Effector CD8-positive, alpha-beta T cell (primary cell): ENCODE data around the gene AIG1.

Experiments used
- DNase-seq: peaks from one replicate; lab custom pipeline; 2025; lab: John Stamatoyannopoulos, UW

AIG1 gene

DNA sequence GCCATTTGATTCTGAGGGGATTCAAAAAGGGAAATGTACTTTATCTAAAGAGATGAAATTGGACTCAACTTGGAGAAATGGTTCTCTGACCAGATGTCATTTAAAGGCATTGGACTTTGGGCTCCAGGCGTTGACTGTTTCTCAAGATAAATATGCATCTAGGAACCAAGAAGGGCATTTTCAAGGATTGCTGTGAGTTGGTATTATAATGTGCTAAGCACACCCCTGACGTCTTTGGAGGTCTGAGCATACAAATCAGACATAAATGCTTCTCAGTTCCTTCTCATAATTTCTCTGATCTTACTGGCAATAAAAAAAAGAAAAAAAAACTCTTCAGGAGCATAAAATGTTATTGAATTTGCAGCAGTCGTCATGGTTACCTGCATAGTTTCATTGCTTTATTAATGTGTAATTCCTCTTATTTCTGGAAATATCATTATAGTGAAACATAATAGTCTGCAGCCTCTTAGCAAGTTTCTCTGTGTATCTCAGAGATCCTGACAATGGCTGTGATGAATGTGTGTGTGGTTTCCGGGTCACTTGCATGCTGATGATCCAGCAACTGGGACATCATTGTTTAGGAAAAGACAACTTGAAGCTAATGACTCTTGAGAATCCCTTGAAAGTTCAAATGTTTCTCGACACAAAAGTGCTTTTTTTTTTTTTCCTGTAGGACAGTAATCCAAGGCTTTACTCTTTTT lies 136.0 kb downstream of the AIG1 start:
- DNase-seq = no peak

DNA sequence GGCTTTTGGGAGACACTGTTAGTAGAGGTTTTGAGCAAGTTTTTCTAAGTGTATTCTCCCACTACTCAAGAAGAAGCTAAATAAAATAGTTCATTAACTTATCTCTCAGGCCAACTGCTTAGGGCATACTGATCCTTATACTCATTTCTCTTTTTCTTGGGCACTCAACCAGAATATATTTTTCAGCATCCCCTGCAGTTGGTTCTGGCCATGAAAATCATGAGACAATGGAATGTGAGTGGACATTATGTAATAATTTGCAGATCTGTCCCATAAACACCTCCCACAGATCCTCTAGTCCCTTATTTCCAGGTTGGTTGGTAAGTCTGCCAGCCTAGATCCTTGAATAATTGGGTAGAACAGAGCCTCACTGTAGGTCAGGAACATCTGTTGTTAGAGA lies 136.7 kb downstream of the AIG1 start:
- DNase-seq = no peak

DNA sequence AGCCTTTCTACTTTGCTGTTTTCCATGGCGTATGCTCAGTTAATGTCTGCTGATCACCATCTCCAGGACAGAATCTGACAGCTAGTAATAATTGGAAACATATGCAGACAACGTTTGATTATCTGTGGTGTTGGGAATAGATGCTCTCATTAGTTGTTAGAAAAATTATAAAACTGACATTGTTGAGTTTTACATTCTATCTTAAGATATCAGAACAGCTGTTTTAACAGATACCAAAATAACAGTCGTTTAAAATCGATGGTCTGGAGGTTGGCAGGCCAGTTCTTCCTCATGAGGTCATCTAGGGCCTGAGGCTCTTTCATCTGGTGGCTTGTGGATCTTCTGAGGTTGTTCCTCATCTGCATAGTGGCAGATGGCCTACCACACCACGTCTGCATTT lies 137.6 kb downstream of the AIG1 start:
- no peak for DNase-seq

DNA sequence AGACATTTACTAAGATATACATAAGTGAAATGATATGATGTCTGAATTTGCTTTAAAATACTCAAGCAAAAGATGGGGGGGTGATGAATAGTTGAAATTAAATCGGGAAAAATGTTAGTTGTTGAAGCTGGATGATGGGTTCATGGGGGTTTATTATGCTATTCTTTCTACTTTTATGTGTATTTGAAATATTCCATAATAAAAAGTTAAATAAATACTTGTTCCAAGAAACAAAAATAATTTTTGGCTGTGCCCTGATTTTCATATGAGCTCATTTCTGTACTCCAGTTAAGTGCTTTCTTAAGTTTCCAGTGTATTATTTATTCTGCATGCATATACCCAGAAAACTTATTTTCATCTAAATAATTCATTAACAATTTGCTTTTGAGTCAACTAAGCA lies 138.6 kb downstream of the AIG1 start:
- DNase-seq = no peak

DNA sequence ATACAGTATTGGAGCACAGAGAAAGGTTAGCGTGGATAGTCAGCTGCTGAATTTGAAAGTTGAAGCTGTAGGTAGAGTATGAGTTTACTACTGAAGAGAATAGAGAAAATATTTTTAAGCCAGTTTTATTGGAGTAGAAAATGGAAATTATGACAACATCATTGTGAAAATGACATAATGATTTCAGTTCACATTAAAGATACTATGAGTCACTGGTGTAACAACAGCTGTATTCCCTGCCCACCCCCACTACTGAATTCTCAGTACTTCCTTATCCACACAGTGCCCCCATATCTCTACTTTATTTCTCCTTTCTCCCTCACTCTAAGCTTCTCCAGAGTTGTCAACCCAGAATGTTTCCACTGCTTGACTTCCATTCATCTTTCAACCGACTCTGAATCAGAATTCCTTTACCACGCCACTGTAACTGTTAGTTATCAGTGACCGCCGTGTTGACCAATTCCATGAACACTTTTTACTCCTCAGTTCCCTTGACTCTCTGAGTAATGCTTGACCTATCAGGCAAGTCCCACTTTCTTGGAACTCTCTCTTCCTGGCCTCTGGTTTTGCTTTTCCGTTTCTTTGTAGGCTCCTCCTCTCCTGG lies 139.6 kb downstream of the AIG1 start:
- no peak for DNase-seq

DNA sequence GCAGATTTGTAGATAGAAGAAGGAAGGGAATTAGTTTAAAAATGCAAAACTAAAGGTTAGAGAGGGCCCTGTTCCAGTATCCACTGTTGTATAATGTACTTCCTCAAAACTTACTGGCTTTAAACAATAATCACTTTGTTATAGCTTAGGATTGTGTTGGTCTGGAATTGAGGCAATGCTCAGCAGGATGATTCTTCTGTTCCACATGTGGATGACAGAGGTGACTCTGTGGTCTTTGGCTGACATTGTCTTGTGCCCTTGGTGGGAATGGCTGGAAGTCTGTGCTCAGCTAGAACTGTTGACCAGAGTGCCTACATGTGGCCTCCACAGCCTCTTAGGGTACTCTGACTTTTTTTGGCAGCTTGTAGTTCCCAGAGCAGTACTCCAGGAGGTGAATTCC lies 143.4 kb downstream of the AIG1 start:
- DNase-seq = no peak

DNA sequence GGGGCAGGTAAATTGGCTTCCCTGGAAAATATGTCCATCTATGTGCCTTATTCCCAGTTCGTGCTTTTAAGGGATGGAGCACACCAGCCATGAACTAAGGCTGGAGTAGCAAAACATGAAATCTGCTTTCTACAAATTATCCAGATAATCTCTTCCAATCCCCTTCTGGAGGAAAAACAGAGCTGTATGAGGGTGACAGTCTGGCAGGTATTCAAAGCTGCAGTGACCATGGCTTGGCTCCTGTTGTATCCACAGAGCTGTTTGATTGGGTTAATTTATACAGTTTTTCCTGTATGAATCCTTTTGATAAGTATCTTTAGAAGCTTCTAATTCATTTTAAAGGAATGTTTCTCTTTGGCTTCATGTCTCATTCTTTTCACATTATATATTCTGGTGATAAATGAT lies 144.4 kb downstream of the AIG1 start:
- no peak for DNase-seq

DNA sequence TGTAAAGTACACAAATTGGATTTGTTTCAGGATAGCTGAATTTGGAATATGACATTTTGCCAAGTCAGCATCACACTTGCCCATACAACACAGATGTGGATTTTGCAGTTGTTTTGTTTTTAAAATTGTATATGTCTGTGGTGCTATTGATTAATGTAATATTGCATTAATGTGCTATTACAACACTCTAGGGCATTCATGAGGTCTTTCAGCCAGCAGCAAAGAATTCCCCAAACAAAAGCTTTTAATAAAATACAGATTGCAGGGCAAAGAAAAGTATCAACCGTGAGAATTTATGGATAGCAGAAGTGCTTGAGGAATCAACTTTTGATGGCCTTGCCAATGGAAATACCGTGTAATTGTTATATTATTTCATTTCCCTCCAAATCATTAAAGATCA lies 144.9 kb downstream of the AIG1 start:
- no peak for DNase-seq

DNA sequence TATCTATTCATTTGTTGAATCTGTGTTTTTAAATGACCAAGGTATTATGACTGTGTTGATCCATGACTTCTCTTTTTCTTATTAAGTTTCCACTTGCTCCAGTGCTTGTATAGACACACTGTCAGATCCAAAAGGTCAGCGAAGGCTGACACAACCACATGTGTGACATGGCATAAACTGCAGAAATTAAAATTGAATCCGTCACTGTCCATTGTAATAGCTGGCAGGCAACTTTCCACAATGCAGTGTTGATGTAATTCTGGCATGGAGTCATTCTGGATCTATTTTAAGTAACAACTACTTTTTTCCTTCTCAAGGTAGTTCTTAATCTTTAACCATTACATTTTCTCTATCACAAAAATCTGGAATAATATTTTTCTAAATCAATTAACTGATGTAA lies 145.3 kb downstream of the AIG1 start:
- no peak for DNase-seq

DNA sequence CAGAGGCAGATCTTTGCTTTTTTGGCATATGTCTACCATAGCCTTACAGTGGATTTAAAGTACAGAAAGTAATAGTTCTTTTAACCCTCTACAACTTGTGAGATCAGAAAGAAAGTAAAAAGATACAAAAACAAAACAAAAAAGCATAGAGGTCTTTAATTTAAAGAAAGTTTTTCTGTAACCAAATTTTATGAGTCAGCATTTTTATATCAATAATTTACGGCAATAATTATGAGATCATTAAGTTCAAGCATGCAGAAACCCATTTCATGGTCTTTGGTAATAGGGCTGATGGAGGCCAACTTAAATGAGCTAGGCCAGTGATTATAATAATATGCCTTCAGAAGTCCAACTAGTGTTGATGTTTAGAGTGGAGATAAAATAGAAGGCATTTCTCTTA lies 145.9 kb downstream of the AIG1 start:
- no peak for DNase-seq

DNA sequence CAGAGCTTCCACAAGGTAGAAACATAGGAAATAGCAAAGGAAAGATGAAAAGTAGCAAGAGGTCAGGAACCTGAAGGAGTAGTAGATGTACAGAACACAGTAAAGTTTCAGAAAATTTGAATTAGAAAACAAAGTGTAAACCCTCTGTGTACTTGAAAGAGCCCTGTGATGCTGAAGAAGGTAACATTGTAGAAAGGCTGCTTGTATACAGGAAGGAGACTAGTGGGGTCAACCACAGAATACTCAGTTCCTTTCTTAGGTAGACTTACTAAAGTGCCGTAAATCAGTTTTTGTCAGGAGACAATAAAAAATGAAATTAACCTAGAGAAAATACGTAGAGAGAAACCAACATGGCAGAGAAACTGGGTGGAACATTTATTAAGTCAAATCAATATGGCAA lies 149.7 kb downstream of the AIG1 start:
- DNase-seq = no peak

DNA sequence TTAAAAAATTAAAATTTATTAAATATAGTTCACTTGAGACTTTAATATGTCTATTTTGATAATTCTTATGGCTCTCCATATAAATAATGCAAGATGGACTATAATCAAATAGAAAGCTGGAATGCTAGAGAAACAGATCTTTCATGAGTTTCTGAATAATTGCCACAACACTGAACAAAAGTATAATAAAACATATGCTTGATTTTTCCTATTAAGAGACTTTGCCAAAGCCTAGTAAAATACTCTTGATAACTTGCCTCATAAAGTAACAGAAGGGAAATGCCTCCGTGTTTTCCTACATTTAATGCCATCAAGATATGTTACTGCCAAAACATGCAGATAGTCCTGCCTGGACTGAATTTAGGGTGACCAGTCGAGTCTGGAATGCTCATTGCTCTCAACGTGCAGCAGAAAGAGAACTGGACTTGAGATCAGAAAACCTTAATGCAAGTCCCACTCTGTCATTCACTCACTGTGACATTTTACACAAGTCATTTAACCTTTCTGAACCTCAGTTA lies 153.2 kb downstream of the AIG1 start:
- DNase-seq = no peak

DNA sequence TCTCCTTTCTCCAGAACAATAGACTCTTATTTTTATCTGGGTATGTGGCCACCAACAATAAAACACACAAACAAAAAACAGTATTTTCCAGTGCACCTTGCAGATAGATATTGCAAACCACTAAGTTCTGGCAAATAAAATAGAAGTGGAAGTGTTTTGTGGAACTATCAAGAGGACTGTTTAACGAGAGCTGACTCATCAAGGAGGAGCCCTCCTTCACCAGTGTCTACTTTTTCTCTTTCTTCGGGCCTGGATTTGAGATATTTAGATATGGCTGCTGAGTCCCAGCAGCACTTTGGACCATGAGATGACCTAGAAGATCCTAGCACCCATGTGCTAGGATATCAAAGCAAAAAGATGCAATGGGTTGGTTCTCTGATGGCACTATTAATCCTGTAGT lies 154.7 kb downstream of the AIG1 start:
- DNase-seq = no peak

DNA sequence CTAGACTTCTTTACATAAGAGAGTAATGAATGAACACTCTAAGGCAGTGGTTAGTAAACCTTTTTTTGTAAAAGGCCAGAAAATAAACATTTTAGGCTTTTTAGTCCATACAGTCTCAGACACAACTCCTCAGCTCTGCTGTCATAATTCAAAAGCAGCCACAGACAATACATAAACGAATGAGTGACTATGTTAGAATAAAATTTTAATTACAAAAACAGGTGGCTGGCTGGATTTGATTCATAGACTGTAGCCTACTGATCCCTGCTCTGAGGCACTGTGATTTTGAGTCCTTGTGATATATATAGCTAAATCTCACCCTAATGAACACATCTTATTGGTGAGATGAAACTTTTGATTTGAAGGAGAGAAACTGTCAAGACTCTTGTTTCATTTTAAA lies 155.1 kb downstream of the AIG1 start:
- no peak for DNase-seq

DNA sequence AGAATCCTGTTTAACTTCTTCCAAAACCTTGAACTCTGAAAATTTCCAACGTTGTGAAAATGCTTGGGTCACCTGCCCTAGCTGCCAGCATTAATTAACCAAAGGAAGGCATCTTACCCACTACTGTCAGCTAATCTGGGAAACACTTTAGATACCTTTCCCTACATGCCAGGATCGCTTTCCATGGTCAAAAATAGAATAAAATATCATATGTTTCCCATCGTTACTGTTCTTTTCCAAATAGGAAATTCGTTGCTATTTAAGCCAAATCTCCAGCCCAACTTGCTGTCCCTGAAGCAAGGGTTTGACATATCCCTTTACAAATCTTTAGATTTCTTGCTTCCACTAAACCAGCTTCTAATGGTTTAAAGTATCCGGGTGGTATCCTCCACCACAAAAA lies 157.5 kb downstream of the AIG1 start:
- no peak for DNase-seq

DNA sequence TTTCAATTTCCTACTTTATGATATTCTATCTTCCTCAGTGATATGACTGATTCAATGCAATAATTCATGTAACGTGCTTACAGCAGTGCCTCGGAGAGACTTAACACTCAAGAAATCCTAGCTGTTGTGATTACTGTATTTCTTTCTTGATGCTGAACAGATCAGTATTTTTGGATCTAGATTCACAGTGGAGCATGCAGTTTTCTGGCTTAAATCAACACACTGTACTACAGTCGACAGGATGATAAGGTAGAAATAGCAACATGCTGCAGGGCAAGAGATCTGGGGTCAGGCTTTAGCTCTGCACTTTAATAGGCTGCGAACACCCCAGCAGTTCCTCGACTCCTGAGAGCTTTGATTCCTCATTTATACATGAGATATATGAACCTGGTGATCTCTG lies 161.0 kb downstream of the AIG1 start:
- DNase-seq = no peak

DNA sequence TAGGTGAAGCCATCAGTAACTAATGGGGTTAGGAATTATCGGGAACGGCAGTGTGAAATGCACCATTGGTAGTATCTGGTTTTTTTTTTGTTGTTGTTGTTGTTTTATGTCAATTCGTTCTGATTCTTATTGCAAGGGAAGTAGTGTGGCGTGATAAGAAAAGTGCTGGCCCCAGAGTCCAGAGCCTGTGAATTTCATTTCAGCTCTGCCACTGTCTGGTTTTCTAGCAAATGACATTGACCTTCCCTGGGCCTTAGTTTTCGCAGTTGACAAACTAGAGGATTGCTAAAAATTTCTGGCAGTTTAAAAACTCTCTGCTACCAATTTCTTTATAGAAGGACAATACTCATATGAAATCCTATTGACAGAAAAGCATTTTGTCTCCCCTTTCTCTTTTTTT lies 161.6 kb downstream of the AIG1 start:
- DNase-seq = no peak

DNA sequence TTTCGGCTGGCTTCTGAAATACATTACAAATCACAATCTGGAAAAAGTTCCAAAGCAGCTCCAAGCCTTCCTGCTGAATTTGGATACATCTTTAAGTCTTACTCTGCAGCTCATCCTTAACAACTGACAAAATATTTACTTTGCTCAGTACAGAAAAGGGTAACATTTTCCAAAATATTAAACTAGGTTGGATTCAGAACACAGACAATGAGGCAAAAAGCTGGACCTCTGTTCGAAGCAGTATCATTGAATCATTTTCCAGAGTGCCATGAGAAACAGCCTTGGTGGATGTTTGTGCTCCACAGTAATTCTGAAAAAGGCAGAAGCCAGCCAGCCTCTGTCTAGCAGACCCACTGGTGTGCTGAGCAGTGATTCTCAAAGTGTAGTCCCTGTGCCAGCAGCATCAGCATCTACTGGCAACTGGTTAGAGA lies 162.1 kb downstream of the AIG1 start:
- no peak for DNase-seq

DNA sequence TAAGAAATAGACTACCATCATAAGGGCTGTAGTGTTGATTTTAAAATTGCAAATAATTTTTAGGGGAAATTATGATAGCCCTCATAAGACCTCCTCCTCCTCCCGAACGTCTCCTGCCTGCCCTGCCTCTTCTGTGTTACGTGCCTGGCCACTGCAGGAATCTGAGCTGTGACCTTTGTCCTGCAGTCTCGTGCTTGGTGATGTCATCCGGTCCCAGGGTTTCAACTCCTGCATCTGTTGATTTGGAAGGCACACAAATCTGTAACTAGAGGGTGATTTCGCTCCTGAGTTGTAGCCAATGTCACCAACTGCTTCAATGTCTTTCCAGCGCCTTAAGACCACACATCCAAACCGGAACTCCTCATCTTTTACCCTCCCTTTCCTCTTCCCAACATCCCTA lies 163.2 kb downstream of the AIG1 start:
- DNase-seq = no peak

DNA sequence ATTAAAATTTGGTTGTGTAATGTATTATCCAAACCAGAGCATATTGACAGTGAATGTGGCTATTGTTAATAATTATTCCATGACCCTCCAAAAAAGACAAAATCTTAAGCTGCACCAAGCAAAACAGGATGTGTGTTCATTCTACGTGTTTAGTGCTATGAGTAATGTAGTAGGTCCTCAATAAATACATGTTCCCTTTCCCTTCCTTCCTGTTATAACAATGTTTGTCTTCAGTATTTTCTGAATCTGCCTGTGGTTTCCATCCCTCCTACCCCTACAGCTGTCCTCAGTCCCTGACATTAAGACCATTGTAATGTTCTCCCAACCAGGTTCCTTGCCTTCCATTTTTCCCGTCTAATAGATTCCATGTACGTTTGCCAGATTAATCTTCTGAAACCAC lies 163.8 kb downstream of the AIG1 start:
- no peak for DNase-seq

DNA sequence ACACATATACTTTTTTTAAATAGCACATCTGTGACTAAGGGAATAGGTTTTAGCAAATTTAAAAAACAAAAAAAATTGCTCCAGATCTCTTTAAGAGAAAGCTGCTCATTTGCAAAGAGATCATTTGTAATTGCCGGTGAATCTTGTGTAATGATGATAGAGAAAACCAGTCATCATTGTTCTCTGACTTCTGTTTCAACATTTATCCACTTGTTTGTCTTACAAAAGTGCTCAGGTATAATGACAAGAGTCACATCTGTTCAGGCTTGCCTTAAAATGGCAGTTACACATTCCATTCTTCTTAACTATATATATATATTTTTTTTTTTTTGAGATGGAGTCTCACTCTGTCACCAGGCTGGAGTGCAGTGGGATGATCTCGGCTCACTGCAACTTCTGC lies 165.2 kb downstream of the AIG1 start:
- DNase-seq = no peak

DNA sequence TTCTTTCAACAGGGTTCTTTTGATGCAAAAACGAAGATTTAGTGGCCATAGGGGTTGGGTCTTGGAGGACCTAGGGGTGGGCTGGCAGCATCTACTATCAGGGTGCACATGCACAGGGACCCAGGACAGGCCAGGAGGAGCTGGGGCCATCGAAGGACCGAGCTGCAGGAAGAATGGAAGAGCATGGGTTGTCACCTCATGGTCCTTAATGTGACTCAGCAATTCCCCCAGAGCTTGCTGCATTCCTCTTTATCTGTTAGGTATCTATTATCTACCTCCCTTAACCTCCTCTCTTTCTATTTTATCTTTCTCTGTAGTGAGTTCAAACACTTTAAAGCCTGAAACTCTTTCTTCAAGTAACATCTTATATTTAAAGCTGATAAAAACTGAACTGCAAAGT lies 167.0 kb downstream of the AIG1 start:
- DNase-seq = no peak

DNA sequence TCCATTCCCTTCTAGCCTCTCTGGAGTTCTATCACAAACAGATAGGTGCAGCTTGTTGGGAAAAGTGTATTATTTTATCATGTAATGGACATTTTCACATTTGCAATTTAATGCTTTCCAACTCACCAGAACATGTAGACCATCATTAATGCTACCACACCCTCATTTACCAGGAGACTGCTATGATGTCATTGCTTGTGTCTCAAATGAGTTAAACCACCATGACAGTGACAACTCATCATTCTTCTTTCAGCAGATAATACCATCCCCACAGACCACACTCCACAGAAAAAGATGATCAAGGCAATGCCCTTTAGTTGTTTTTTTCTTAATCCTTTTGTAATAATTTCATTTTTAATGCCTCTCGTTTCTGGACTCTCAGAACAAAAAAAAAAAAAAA lies 168.7 kb downstream of the AIG1 start:
- no peak for DNase-seq

DNA sequence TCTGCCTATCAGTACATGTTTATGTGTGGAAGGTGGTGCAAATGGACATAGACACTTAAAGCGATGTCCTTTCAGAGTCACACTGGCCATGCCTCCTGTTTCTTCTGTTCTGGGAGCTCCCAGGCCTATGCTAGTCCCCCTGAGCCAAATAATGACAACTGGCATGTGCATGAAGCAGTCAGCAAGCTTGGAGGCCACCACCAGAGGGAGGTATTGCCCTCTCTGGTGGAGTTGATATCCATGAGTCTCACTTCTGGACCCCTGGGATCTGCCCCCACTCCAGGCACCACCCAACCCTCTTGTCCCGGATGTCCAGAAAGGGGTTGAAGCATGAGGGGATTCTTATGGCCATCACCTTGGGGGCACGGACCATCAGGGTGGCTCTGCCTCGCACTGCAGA lies 172.2 kb downstream of the AIG1 start:
- no peak for DNase-seq
